WI38 (cell line): ENCODE measurements around the gene TMEM165.
"Not testable (repeated sequence)": the region's sequence is repeated elsewhere in the genome, so short reads cannot be mapped to it uniquely, and the experiment has no call there.

Experiments used
- H3K4me3 ChIP-seq: 2 replicates; pipeline ENCODE4 v1.5.1; 2011; ENCODE audit warnings: low read depth, mild to moderate bottlenecking, control low read depth, low read length
- CTCF ChIP-seq: IDR thresholded peaks from 2 replicates; pipeline ENCODE4 v1.5.1; 2012; ENCODE audit warnings: low read depth, mild to moderate bottlenecking, control low read depth, low read length

The TMEM165 gene

GRCh38 chr4:55395529-55396307 lies at the start of gene TMEM165:
Gene TMEM165, plus strand, starts transcription at chr4:55395957. Its CDS starts 233 bp downstream, at chr4:55396190.
- H3K4me3 ChIP-seq: peak within 1 kb of the TSS; percentile 92
- no peak for TF ChIP-seq CTCF

- peak within 1 kb of the TSS; percentile 67 for H3K4me3 ChIP-seq
- peak; percentile 71 for TF ChIP-seq CTCF
Observed at GRCh38 chr4:55345980-55346850, 49.5 kb upstream of the TMEM165 start, which contains the start of gene SRD5A3. Gene SRD5A3, plus strand, starts transcription at chr4:55346242. Its CDS starts 95 bp downstream, at chr4:55346337.

- no peak for TF ChIP-seq CTCF
Observed at GRCh38 chr4:55346851-55347255, 48.9 kb upstream of the TMEM165 start.

GRCh38 chr4:55347610-55348228 lies 48.0 kb upstream of the TMEM165 start:
- no peak for TF ChIP-seq CTCF
- H3K4me3 ChIP-seq: no peak overlapping the region; the same call in 1 of the 2 replicates

More at GRCh38 chr4:55346851-55347255, 48.9 kb upstream of the TMEM165 start:
- H3K4me3 ChIP-seq: peak overlapping the region; percentile 67

GRCh38 chr4:55348466-55348865 lies 47.3 kb upstream of the TMEM165 start:
- TF ChIP-seq CTCF: no peak
- H3K4me3 ChIP-seq: no peak overlapping the region

GRCh38 chr4:55350870-55351269 lies 44.9 kb upstream of the TMEM165 start:
- H3K4me3 ChIP-seq: not testable (repeated sequence)

- no peak overlapping the region for H3K4me3 ChIP-seq
- no peak for TF ChIP-seq CTCF
Observed at GRCh38 chr4:55351824-55352223, 43.9 kb upstream of the TMEM165 start.
